ENCODE data around the gene OSTN. TPM values are rescaled to one million over a fixed set of nuclear protein-coding genes. Genes with fewer than 3 reads are reported as not detected.

Gene OSTN
- total RNA-seq, 4 donors from 2014 or later, result not detected

- TF ChIP-seq, protein P1, sequence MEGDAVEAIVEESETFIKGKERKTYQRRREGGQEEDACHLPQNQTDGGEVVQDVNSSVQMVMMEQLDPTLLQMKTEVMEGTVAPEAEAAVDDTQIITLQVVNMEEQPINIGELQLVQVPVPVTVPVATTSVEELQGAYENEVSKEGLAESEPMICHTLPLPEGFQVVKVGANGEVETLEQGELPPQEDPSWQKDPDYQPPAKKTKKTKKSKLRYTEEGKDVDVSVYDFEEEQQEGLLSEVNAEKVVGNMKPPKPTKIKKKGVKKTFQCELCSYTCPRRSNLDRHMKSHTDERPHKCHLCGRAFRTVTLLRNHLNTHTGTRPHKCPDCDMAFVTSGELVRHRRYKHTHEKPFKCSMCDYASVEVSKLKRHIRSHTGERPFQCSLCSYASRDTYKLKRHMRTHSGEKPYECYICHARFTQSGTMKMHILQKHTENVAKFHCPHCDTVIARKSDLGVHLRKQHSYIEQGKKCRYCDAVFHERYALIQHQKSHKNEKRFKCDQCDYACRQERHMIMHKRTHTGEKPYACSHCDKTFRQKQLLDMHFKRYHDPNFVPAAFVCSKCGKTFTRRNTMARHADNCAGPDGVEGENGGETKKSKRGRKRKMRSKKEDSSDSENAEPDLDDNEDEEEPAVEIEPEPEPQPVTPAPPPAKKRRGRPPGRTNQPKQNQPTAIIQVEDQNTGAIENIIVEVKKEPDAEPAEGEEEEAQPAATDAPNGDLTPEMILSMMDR (IDR thresholded peaks at IDR 0.05; ENCODE audit: low read depth), result no peak
Measured at GRCh38 chr3:191290311-191291025, 91.4 kb downstream of the OSTN start.

DNA sequence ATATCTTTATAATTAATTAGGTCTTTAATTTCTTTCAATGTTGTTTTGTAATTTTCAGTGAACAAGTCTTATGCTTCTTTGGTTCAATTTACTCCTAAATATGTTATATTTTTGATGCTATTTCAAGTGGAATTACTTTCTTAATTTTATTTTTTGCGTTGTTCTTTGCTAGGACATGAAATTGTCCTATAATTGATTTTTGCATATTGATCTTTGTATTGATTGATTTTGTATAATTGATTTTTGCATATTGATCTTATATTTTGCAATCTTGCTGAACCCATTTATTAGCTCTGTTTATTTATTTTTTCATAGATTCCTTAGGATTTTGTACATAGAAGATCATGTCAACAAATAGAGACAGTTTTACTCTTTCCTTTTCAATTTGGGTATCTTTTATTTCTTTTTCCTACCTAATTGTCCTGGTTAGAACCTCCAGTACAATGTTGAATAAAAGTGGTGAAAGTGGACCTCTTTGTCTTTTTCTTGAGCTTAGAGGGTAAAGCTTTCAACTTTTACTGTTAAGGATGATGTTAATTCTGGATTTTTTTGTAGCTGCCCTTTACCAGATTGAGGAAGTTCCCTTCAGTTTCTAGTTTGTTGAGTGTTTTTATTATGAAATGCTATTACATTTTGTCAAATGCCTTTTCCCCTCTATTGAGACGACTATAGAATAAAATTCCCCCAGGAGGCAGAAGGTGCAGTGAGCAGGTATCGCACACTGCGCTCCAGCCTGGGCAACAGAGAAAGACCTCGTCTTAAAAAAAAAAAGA lies 93.4 kb downstream of the OSTN start:
- TF ChIP-seq, protein P1 (IDR thresholded peaks at IDR 0.05; ENCODE audit: low read depth), result no peak

DNA sequence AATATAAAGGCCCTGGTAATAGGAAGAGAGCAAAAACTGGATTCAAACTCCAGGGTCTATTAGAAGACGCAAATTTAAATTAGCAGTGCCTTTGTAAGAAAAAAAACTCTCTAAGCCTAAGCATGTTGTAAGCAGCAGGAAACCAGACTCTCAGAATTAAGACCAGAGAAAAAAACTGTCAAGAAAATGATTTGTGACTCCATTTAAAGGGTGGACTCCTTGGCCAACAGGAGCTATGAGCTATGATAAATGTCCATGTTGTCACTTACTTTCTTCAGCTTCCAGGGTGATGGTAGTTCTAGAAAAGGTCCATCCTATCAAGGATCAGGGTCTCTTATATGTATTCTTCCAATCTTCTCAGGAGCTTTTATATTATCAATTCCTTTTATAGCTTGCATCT lies 95.2 kb downstream of the OSTN start:
- TF ChIP-seq, protein P1 (IDR thresholded peaks at IDR 0.05; ENCODE audit: low read depth), result no peak

DNA sequence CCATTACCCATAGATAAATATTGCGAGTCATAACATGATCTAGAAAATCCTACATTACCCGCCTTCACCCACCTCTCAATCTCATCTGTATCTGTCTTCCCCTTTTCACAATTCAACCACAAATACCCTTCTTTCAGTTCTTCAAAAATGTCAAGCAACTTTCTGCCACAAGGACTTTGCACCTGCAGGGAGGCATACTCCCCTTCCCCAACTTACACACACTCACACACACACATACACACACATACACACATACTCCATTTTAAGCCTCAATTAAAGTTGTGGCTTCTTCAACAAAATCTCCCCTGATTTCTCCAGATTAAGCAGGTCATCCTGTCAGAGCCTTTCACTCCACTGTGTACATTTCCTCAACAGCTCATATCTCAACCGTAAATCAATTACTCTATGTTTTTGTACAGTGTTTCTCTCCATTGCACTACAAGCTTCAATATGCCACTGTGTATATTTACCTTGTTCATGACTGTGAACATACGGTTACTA lies 97.0 kb downstream of the OSTN start:
- TF ChIP-seq, protein P1 (IDR thresholded peaks at IDR 0.05; ENCODE audit: low read depth), result no peak

DNA sequence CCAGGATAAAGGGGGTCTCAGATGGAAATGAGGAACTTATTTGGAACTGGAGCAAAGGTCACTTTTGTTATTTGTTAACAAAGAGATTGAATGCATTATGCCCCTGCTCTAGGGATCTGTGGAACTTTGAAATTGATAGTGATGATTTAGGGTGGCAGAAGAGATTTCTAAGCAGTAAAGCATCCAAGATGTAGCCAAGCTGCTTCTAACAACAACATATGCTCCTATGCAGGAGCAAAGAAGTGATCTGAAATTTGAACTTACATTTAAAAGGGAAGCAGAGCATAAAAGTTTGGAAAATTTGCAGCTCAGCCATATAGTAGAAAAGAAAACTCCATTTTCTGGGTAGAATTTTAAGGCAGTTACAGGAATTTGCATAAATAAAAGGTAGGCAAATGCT lies 99.8 kb downstream of the OSTN start:
- TF ChIP-seq, protein P1 (IDR thresholded peaks at IDR 0.05; ENCODE audit: low read depth), result no peak

DNA sequence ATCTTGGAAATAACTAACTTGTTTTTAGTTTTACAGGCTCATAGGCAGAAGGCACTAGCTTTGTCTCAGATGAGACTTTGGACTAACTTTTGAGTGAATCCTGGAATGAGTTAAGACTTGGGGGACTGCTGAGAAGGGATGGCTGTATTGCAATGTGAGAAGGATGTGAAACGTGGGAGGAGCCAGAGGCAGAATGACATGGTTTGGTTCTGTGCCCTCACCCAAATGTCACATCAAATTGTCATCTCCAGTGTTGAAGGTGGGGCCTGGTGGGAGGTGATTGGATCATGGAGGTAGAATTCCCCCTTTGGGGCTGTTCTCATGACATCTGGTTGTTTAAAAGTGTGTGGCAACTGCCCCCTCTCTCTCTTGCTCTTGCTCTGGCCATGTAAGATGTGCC lies 101.4 kb downstream of the OSTN start:
- TF ChIP-seq, protein P1 (IDR thresholded peaks at IDR 0.05; ENCODE audit: low read depth), result no peak

DNA sequence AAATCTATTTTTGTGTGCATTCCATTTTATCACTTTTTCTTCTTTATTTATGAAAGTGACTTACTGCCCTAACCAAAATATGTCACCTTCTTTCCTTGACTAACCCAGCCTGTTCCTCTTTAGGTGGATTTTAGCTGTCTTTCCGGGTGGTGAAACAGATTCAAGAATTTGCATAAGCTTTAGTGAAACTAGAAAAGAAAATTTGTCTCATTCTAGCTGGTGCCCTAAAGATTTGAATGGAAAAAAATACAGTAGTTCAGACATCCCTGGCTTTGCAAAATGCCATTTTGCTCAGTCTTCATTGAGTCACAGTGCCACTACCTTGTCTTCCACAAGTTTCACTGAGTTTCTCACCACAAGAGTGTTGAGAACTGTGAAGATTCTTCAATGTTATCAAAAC lies 102.0 kb downstream of the OSTN start:
- TF ChIP-seq, protein P1 (IDR thresholded peaks at IDR 0.05; ENCODE audit: low read depth), result no peak

Data from subcutaneous adipose tissue (tissue), 4 donors.